GM13976 (cell line): ENCODE measurements around the gene ETS2.

Experiments used
- DNase-seq: peaks from one replicate; pipeline ENCODE4 v3.0.0; 2012; ENCODE audit warnings: low spot score
- in situ Hi-C: fragments of 300-500 bp; cut with MboI; formaldehyde crosslinking; loops from one replicate; pipeline ENCODE4 v1.12.0; 2022; ENCODE audit warnings: low sequenced_read_pairs, mixed read lengths, inconsistent platforms; ENCODE audit not compliant: unreplicated experiment
- TF ChIP-seq, protein P1 (sequence below): IDR thresholded peaks from 2 replicates; pipeline ENCODE4 v1.5.1; 2012; ENCODE audit warnings: borderline replicate concordance, mild to moderate bottlenecking; ENCODE audit not compliant: insufficient read depth; ENCODE audit errors: extremely low read depth, missing control alignments, control extremely low read depth

The ETS2 gene

DNA sequence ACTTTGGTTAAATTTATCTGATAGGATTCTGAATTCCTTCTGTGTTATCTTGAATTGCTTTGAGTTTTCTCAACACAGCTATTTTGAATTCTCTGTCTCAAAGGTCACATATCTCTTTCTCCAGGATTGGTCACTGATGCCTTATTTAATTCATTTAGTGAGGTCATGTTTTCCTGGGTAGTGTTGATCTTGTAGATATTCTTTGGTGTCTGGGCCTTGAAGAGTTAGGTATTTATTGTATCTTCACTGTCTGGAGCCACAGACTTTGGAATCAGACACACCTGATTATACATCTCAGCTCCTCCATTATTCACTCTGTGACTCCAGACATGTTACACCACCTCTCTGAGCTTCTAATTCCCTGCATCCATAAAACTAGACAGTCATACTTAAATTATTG is 34.2 kb upstream of the ETS2 start:
- in situ Hi-C loops: no loop called here
- DNase-seq: no peak
- TF ChIP-seq, protein P1, sequence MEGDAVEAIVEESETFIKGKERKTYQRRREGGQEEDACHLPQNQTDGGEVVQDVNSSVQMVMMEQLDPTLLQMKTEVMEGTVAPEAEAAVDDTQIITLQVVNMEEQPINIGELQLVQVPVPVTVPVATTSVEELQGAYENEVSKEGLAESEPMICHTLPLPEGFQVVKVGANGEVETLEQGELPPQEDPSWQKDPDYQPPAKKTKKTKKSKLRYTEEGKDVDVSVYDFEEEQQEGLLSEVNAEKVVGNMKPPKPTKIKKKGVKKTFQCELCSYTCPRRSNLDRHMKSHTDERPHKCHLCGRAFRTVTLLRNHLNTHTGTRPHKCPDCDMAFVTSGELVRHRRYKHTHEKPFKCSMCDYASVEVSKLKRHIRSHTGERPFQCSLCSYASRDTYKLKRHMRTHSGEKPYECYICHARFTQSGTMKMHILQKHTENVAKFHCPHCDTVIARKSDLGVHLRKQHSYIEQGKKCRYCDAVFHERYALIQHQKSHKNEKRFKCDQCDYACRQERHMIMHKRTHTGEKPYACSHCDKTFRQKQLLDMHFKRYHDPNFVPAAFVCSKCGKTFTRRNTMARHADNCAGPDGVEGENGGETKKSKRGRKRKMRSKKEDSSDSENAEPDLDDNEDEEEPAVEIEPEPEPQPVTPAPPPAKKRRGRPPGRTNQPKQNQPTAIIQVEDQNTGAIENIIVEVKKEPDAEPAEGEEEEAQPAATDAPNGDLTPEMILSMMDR: no peak

DNA sequence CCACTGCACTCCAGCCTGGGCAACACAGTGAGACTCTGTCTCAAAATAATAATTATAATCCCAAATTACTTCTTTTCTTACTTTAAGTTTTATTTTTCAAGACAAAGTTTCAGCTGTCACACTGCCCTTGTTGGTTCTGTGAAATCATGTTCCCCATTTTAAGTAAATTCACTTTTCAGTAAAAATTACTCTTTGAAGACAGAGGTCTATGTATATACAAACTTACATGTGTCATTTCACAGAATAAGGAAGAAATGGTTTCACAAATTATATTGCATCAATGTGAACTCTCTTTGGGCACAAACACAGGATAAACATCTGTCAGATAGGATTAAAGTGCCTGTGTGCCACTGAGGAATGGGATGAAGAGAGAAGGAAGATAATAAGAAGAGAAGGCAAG is 33.1 kb upstream of the ETS2 start:
- in situ Hi-C loops: no loop called here
- TF ChIP-seq, protein P1: no peak
- DNase-seq: no peak

DNA sequence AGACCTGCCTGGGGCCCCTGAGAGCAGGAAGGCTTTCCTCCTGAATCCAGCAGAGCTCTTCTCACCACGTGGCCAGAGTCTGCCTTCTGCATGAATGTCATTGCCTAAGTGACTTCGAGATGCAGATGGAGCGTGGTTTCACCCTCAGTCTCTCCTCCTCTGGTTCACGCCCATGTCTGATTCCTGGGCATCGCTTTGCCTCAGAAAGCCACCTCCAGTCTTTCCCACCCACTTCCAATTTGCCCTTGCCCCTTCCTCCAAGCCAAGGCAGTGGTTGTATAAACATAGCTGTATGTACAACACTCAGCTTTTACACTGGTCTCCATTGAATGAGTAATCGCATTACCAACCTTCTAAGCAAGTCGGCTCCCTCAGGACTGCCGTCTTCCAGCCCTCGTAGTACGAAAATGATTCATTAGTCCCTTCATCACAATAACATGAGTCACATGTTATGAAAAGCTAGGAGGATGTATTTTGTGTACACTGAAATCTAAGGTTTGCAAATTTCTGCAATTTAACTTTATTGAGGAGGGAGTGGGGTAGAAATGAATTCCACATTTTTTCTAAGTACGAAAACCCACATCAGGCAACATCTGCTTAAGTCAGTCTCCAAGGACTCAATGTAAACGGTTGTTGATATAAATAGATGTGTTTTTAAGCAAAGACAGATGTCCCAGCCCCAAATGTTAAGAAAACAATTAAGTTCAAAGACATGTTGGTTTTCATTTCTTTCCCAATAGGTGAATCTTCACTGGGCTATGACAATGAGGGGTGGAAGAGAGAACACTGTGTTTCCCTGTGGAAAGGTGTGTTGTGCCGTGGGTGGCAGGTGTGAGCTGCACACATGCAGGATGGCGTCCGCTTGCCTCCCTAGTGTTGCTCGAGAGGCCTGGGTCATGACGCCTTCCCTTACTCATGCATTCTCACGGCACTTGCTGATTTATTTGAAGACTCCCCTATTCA is 32.3 kb upstream of the ETS2 start:
- TF ChIP-seq, protein P1: no peak
- no peak for DNase-seq
- in situ Hi-C loops: no loop called here

DNA sequence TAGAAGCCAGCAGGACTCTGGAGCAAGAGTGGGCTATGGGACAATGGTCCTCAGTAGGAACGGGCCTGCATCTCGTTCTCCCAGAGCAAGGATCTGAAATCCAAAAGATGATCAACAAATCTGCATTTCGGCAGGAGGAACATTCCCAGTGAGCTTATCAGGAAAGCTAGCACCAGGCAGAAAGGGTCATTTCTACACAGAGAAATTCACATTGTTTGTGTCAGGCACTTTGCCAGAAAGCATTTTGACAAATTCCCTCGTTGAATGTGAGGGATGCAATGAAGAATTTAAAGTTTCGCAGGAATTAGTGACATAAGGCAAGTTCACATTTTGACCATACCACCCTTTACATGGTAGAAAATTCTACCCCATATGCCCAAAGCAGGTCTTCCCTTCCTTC is 31.6 kb upstream of the ETS2 start:
- TF ChIP-seq, protein P1: no peak
- in situ Hi-C loops: no loop called here
- DNase-seq: no peak

DNA sequence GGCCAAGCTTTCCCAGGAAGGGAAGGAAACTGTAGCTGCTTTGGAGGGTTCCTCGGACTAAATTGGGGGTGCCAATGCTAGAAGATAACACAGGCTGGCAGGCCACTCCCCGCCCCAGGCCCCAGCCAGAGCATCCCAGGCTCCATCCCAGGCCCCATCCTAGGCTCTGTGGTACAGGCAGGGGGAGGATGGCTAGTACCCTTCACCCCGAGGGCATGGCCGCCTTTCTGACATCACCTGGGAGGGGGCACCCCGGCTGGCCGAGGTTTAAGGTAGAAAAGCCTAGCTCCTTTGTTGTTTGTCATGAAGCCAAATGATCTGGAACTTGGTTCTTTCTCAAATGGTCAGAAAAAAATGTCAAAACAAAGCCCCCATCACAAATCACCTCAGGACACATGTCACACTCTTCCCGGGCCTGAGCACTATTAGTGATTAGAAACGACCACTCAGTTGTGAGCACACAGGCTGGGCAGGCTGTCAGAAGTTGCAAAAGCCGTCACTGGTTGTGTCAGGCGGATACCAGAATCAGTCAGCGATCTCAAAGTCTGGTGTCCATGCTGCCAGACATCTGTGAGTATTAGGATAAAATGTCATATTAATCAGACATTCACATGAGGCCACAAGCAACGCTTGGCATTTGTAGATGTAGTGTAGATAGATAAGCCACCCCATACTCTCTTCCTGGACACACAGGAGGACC is 31.0 kb upstream of the ETS2 start:
- in situ Hi-C loops: no loop called here
- no peak for DNase-seq
- TF ChIP-seq, protein P1: no peak

- no peak for DNase-seq
- TF ChIP-seq, protein P1: no peak
- in situ Hi-C loops: no loop called here
These were observed 30.0 kb upstream of the ETS2 start for GRCh38 chr21:38775733-38776132.
